ENCODE measurements around the gene TRABD.

DNA sequence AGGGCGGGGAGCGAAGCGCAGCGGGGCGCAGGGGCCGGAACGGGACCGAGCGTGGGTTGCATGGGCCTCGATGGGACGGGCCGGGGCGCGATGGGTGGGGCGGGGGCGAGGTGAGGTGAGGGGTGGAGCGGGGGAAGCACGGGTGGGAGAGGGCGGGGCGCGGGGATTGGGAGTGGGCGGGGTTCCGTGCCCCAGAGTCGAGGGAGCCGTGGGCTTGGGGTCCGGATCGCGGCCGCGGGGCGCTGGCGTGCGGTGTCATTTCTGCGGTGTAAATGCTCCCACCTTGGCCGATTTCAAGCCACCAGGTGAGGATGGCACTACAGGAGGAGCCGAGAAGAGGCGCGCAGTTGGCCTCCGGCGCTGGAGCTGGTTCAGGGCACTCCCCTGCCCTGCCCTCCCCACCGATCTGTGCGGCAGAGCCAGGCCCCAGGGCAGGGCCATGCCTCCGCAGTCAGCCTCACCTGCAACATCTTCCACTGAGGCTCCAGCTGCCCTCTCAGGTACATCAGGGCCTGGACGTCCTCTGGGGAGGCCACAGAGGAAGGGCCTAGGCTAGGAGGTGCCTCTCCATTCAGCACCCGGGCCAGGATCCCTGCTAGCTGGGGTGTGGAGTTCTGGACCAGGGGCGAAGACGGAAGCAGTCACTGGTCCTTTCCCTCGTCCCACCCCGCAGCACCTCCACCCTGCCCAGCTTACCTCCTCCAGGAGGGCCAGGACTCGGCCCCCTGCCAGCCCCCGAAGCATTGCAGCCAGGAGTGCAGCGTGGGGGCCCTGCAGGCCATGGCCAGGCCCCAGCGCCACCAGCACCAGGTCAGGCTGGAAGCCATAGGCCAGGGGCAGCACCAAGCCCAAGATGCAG, 59.7 kb downstream of the TRABD start:
- TF ChIP-seq CTCF (IDR thresholded peaks at IDR 0.05) (no peak), POLR2A (IDR thresholded peaks at IDR 0.05) (no peak)
